HepG2 (cell line): ENCODE data around the gene TCEANC2.

Experiments used
- CTCF ChIP-seq: sonication (generic); formaldehyde crosslinking; IDR thresholded peaks from 2 replicates; pipeline ENCODE4 v1.5.0; 2020; ENCODE audit warnings: mild to moderate bottlenecking, missing genetic modification reagents, moderate library complexity
- REST ChIP-seq, 2 experiments: IDR thresholded peaks; 2 replicates each; pipeline ENCODE4 v1.6.1; 2011 to 2012; ENCODE audit warnings: low read length in 2 of 2, borderline replicate concordance in 1 of 2, low read depth in 1 of 2, mild to moderate bottlenecking in 1 of 2, moderate library complexity in 1 of 2
- ZBTB20 ChIP-seq: sonication (generic); formaldehyde crosslinking; IDR thresholded peaks from 2 replicates; pipeline ENCODE4 v1.8.1; 2023; ENCODE audit warnings: missing genetic modification reagents, low read depth, mild to moderate bottlenecking, borderline replicate concordance

GRCh38 chr1:54012863-54013262 is 40.5 kb upstream of the TCEANC2 start:
- TF ChIP-seq ZBTB20 (CRISPR knock-in tag) (no peak), CTCF (no peak), REST (IDR thresholded peaks at IDR 0.05; ENCODE audit: borderline replicate concordance in 1 of 2, low read depth in 1 of 2, low read length in 2 of 2) (no peak)
